ENCODE data around the gene STAMBPL1. TPM values are rescaled to one million over a fixed set of nuclear protein-coding genes. Genes with fewer than 3 reads are reported as not detected.

STAMBPL1 gene
- total and polyA plus RNA-seq, 10 donors, result 6.2 to 49.4 (median 25.6) TPM

- no peak for DNase-seq
- Histone ChIP-seq H3K4me1 (peaks cover 0 to 16% (median 4%) of the 10 kb centered on the region in 6 donors), H3K36me3 (no peaks in the 10 kb centered on the region), H3K27me3 (replicated peaks in 1 of 7) (no peaks in the 10 kb centered on the region), H3K4me3 (no peak overlapping the region), H3K27ac (no peak overlapping the region), H3K9me3 (no peaks in the 10 kb centered on the region)
- 97 to 100% (median 97%) methylated on average over 6 of the region's 6 CpGs for WGBS, 5 donors
- no peak for TF ChIP-seq POLR2A (IDR thresholded peaks at IDR 0.05)
- TF ChIP-seq POLR2AphosphoS5 (IDR thresholded peaks at IDR 0.05), result no peak
- TF ChIP-seq CTCF (IDR thresholded peaks at IDR 0.05 in 8 of 11, conservative IDR thresholded peaks at IDR 0.05 in 3 of 11), result no peak
- intact Hi-C loops (cut with DNase I; ENCODE audit: low total_unique reads), result no loop called here
Measured at GRCh38 chr10:88958721-88959120, 78.7 kb downstream of the STAMBPL1 start.

GRCh38 chr10:88960802-88961201, 80.8 kb downstream of the STAMBPL1 start:
- Histone ChIP-seq H3K9me3 (no peaks in the 10 kb centered on the region), H3K27me3 (replicated peaks in 1 of 7) (no peaks in the 10 kb centered on the region), H3K27ac (no peak overlapping the region), H3K4me1 (peaks cover 0 to 27% (median 7%) of the 10 kb centered on the region in 6 donors), H3K36me3 (no peaks in the 10 kb centered on the region), H3K4me3 (no peak overlapping the region)
- intact Hi-C loops (cut with DNase I; ENCODE audit: low total_unique reads), result no loop called here
- WGBS, 5 donors, result 89 to 100% (median 94%) methylated on average over 1 of the region's 1 CpG
- TF ChIP-seq POLR2AphosphoS5 (IDR thresholded peaks at IDR 0.05), result no peak
- no peak for TF ChIP-seq POLR2A (IDR thresholded peaks at IDR 0.05)
- TF ChIP-seq CTCF (IDR thresholded peaks at IDR 0.05 in 8 of 11, conservative IDR thresholded peaks at IDR 0.05 in 3 of 11), result no peak
- DNase-seq, result no peak

GRCh38 chr10:88961266-88961665, 81.2 kb downstream of the STAMBPL1 start:
- H3K4me1 ChIP-seq, result peaks cover 0 to 27% (median 8%) of the 10 kb centered on the region in 6 donors
- intact Hi-C loops (cut with DNase I; ENCODE audit: low total_unique reads), result no loop called here
- H3K36me3 ChIP-seq, result no peaks in the 10 kb centered on the region
- H3K27me3 ChIP-seq (replicated peaks in 1 of 7), result no peaks in the 10 kb centered on the region
- no peak for DNase-seq
- TF ChIP-seq CTCF (IDR thresholded peaks at IDR 0.05 in 8 of 11, conservative IDR thresholded peaks at IDR 0.05 in 3 of 11) (no peak), POLR2AphosphoS5 (IDR thresholded peaks at IDR 0.05) (no peak), POLR2A (IDR thresholded peaks at IDR 0.05) (no peak)
- H3K9me3 ChIP-seq, result no peaks in the 10 kb centered on the region
- H3K27ac ChIP-seq, result no peak overlapping the region
- no peak overlapping the region for H3K4me3 ChIP-seq

- TF ChIP-seq POLR2A (IDR thresholded peaks at IDR 0.05), result no peak
- no peak for TF ChIP-seq CTCF (IDR thresholded peaks at IDR 0.05 in 8 of 11, conservative IDR thresholded peaks at IDR 0.05 in 3 of 11)
- no peak for TF ChIP-seq POLR2AphosphoS5 (IDR thresholded peaks at IDR 0.05)
- H3K4me3 ChIP-seq, result no peak overlapping the region
- peaks cover 0 to 27% (median 10%) of the 10 kb centered on the region in 6 donors for H3K4me1 ChIP-seq
- WGBS, 5 donors, result 14 to 53% (median 28%) methylated on average over 2 of the region's 2 CpGs
- H3K36me3 ChIP-seq, result no peaks in the 10 kb centered on the region
- intact Hi-C loops (cut with DNase I; ENCODE audit: low total_unique reads), result no loop called here
- no peaks in the 10 kb centered on the region for H3K9me3 ChIP-seq
- no peak overlapping the region for H3K27ac ChIP-seq
- H3K27me3 ChIP-seq (replicated peaks in 1 of 7), result no peaks in the 10 kb centered on the region
- DNase-seq, result no peak
Measured at GRCh38 chr10:88962336-88962735, 82.3 kb downstream of the STAMBPL1 start.
